SK-N-SH treated with all-trans-retinoic acid at 6 μM for 48 hours (cell line): ENCODE measurements around the gene GRAMD1B.

Experiments used
- CSDC2 ChIP-seq: fragments of 250-450 bp; sonication (Bioruptor Pico); IDR thresholded peaks from 2 replicates; pipeline ENCODE4 v1.5.0; 2020; ENCODE audit warnings: mild to moderate bottlenecking, moderate library complexity
- GLIS3 ChIP-seq: fragments of 250-450 bp; sonication (Bioruptor Pico); IDR thresholded peaks from 2 replicates; pipeline ENCODE4 v1.5.0; 2020; ENCODE audit warnings: mild to moderate bottlenecking, moderate library complexity
- OSR1 ChIP-seq: fragments of 250-450 bp; sonication (Bioruptor Pico); IDR thresholded peaks from 2 replicates; pipeline ENCODE4 v1.8.0; 2022; ENCODE audit warnings: moderate library complexity, mild to moderate bottlenecking, inconsistent platforms
- RARB ChIP-seq: fragments of 250-450 bp; sonication (Bioruptor Pico); IDR thresholded peaks from 2 replicates; pipeline ENCODE4 v1.8.0; 2021; ENCODE audit warnings: mild to moderate bottlenecking, moderate library complexity
- SNAI2 ChIP-seq: fragments of 250-450 bp; sonication (Bioruptor Pico); IDR thresholded peaks from 2 replicates; pipeline ENCODE4 v1.5.0; 2020; ENCODE audit warnings: mild to moderate bottlenecking, moderate library complexity
- ZC3H10 ChIP-seq: fragments of 250-450 bp; sonication (Bioruptor Pico); IDR thresholded peaks from 2 replicates; pipeline ENCODE4 v1.5.1; 2021; ENCODE audit warnings: mild to moderate bottlenecking, moderate library complexity
- ZFP3 ChIP-seq: fragments of 250-450 bp; sonication (Bioruptor Pico); IDR thresholded peaks from 2 replicates; pipeline ENCODE4 v1.5.0; 2020; ENCODE audit warnings: mild to moderate bottlenecking, moderate library complexity
- ZFP30 ChIP-seq: fragments of 450-650 bp; formaldehyde crosslinking; IDR thresholded peaks from 2 replicates; pipeline ENCODE4 v1.5.0; 2022; ENCODE audit warnings: mild to moderate bottlenecking, moderate library complexity
- TF ChIP-seq, protein P1 (sequence below): fragments of 250-450 bp; sonication (Bioruptor Pico); IDR thresholded peaks from 2 replicates; pipeline ENCODE4 v1.5.1; 2021; ENCODE audit warnings: mild to moderate bottlenecking, moderate library complexity
- TF ChIP-seq, protein P2 (sequence below): fragments of 250-450 bp; sonication (Bioruptor Pico); IDR thresholded peaks from 2 replicates; pipeline ENCODE4 v1.8.0; 2020; ENCODE audit warnings: mild to moderate bottlenecking, moderate library complexity, borderline replicate concordance

DNA sequence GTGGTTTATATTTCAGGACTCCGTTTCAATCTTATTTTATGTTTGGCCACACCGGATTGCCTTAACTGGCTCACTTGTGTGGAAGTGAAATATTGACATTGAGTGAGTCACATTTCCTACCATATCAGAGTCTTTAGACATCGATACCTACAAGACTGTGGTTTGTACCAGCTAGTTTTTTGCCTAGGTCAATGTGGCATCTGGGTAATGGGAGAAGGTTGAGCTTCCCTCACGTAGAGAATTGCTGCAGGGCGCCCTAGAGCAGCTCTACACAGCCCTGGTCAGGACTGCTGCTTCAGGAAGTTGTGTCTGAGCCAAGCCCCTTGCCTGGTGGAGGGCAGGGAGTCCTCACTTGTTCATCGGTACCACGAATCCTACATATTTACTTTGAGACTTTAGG is 1.6 kb downstream of the GRAMD1B start:
- TF ChIP-seq ZFP3 (CRISPR knock-in tag) (no peak), ZFP30 (CRISPR knock-in tag) (no peak), OSR1 (CRISPR knock-in tag) (no peak), ZC3H10 (CRISPR knock-in tag) (no peak), GLIS3 (CRISPR knock-in tag) (no peak), CSDC2 (no peak), SNAI2 (no peak), RARB (CRISPR knock-in tag) (no peak)
- TF ChIP-seq, protein P1, sequence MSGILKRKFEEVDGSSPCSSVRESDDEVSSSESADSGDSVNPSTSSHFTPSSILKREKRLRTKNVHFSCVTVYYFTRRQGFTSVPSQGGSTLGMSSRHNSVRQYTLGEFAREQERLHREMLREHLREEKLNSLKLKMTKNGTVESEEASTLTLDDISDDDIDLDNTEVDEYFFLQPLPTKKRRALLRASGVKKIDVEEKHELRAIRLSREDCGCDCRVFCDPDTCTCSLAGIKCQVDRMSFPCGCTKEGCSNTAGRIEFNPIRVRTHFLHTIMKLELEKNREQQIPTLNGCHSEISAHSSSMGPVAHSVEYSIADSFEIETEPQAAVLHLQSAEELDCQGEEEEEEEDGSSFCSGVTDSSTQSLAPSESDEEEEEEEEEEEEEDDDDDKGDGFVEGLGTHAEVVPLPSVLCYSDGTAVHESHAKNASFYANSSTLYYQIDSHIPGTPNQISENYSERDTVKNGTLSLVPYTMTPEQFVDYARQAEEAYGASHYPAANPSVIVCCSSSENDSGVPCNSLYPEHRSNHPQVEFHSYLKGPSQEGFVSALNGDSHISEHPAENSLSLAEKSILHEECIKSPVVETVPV (CRISPR knock-in tag) = no peak
- TF ChIP-seq, protein P2, sequence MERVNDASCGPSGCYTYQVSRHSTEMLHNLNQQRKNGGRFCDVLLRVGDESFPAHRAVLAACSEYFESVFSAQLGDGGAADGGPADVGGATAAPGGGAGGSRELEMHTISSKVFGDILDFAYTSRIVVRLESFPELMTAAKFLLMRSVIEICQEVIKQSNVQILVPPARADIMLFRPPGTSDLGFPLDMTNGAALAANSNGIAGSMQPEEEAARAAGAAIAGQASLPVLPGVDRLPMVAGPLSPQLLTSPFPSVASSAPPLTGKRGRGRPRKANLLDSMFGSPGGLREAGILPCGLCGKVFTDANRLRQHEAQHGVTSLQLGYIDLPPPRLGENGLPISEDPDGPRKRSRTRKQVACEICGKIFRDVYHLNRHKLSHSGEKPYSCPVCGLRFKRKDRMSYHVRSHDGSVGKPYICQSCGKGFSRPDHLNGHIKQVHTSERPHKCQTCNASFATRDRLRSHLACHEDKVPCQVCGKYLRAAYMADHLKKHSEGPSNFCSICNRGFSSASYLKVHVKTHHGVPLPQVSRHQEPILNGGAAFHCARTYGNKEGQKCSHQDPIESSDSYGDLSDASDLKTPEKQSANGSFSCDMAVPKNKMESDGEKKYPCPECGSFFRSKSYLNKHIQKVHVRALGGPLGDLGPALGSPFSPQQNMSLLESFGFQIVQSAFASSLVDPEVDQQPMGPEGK (CRISPR knock-in tag) = no peak
